Measurements from ENCODE around the gene ST6GALNAC4. TPM values are rescaled to one million over a fixed set of nuclear protein-coding genes. Genes with fewer than 3 reads are reported as not detected.
"Not testable (repeated sequence)": the region's sequence is repeated elsewhere in the genome, so short reads cannot be mapped to it uniquely, and the experiment has no call there.

Gene ST6GALNAC4
- total RNA-seq, 1 experiment from 2014 or later, result 31.9 TPM

- in situ Hi-C loops (cut with HindIII; ENCODE audit: low sequenced_read_pairs), result no loop called here
- no peak for DNase-seq (ENCODE audit: low spot score)
These were observed 38.7 kb downstream of the ST6GALNAC4 start for GRCh38 chr9:127878001-127878651.

GRCh38 chr9:127877566-127877998, 39.3 kb downstream of the ST6GALNAC4 start, which contains the start of gene AK1:
TSS of gene AK1 (minus strand) at chr9:127877675. CDS start at chr9:127874617, 3,058 bp downstream.
- DNase-seq (ENCODE audit: low spot score), result peak; percentile 81
- in situ Hi-C loops (cut with HindIII; ENCODE audit: low sequenced_read_pairs), result no loop called here

- no peak for DNase-seq (ENCODE audit: low spot score)
- in situ Hi-C loops (cut with HindIII; ENCODE audit: low sequenced_read_pairs), result no loop called here
These were observed 39.9 kb downstream of the ST6GALNAC4 start for GRCh38 chr9:127876764-127877562.

GRCh38 chr9:127876026-127876763, 40.6 kb downstream of the ST6GALNAC4 start:
- in situ Hi-C loops (cut with HindIII; ENCODE audit: low sequenced_read_pairs), result no loop called here
- DNase-seq (ENCODE audit: low spot score), result no peak

GRCh38 chr9:127875306-127875966, 41.4 kb downstream of the ST6GALNAC4 start:
- in situ Hi-C loops (cut with HindIII; ENCODE audit: low sequenced_read_pairs), result no loop called here
- no peak for DNase-seq (ENCODE audit: low spot score)

GRCh38 chr9:127874301-127875221, 42.3 kb downstream of the ST6GALNAC4 start:
- in situ Hi-C loops (cut with HindIII; ENCODE audit: low sequenced_read_pairs), result no loop called here

GRCh38 chr9:127873886-127874285, 43.0 kb downstream of the ST6GALNAC4 start:
- DNase-seq (ENCODE audit: low spot score), result peak; percentile 91
- in situ Hi-C loops (cut with HindIII; ENCODE audit: low sequenced_read_pairs), result no loop called here

More at GRCh38 chr9:127874301-127875221, 42.3 kb downstream of the ST6GALNAC4 start:
- DNase-seq (ENCODE audit: low spot score), result no peak

GRCh38 chr9:127873223-127873691, 43.6 kb downstream of the ST6GALNAC4 start:
- in situ Hi-C loops (cut with HindIII; ENCODE audit: low sequenced_read_pairs), result no loop called here
- DNase-seq (ENCODE audit: low spot score), result no peak

GRCh38 chr9:127872369-127873222, 44.2 kb downstream of the ST6GALNAC4 start:
- in situ Hi-C loops (cut with HindIII; ENCODE audit: low sequenced_read_pairs), result no loop called here
- DNase-seq (ENCODE audit: low spot score), result no peak

GRCh38 chr9:127871531-127871930, 45.3 kb downstream of the ST6GALNAC4 start:
- in situ Hi-C loops (cut with HindIII; ENCODE audit: low sequenced_read_pairs), result no loop called here
- no peak for DNase-seq (ENCODE audit: low spot score)

GRCh38 chr9:127870887-127871286, 46.0 kb downstream of the ST6GALNAC4 start:
- in situ Hi-C loops (cut with HindIII; ENCODE audit: low sequenced_read_pairs), result no loop called here

GRCh38 chr9:127870153-127870491, 46.7 kb downstream of the ST6GALNAC4 start:
- DNase-seq (ENCODE audit: low spot score); in situ Hi-C loops (cut with HindIII; ENCODE audit: low sequenced_read_pairs): not testable (repeated sequence)

More at GRCh38 chr9:127870887-127871286, 46.0 kb downstream of the ST6GALNAC4 start:
- DNase-seq (ENCODE audit: low spot score), result no peak

GRCh38 chr9:127869310-127870152, 47.3 kb downstream of the ST6GALNAC4 start:
- peak; percentile 81 for DNase-seq (ENCODE audit: low spot score)
- in situ Hi-C loops (cut with HindIII; ENCODE audit: low sequenced_read_pairs), result no loop called here

- in situ Hi-C loops (cut with HindIII; ENCODE audit: low sequenced_read_pairs), result no loop called here
- no peak for DNase-seq (ENCODE audit: low spot score)
These were observed 48.5 kb downstream of the ST6GALNAC4 start for GRCh38 chr9:127868278-127868902.

GRCh38 chr9:127867356-127868277, 49.2 kb downstream of the ST6GALNAC4 start:
- DNase-seq (ENCODE audit: low spot score), result peak; percentile 52

More at GRCh38 chr9:127867356-127868277, 49.2 kb downstream of the ST6GALNAC4 start:
- in situ Hi-C loops (cut with HindIII; ENCODE audit: low sequenced_read_pairs), result no loop called here

All from G401 (cell line).